Loucy (cell line): ENCODE measurements around the gene PRR7.

ENCODE experiments used
- H2AFZ ChIP-seq: fragments of 200-600 bp; sonication (generic); 2 replicates; pipeline ENCODE4 v1.6.0; 2016; ENCODE audit warnings: antibody characterized with exemption, mild to moderate bottlenecking, low read length, moderate library complexity
- H3F3A ChIP-seq: fragments of 200-600 bp; 2 replicates; pipeline ENCODE4 v1.6.0; 2016; ENCODE audit warnings: antibody characterized with exemption, low read depth, mild to moderate bottlenecking
- H3K27me3 ChIP-seq: fragments of 200-600 bp; sonication (generic); 2 replicates; pipeline ENCODE4 v1.6.1; 2014; ENCODE audit warnings: low read length, mild to moderate bottlenecking; ENCODE audit not compliant: insufficient read depth, poor library complexity, severe bottlenecking
- H3K36me3 ChIP-seq: fragments of 200-600 bp; sonication (generic); 2 replicates; pipeline ENCODE4 v1.6.1; 2016; ENCODE audit warnings: low read length; ENCODE audit not compliant: insufficient read depth
- H3K4me1 ChIP-seq: fragments of 200-600 bp; sonication (generic); 2 replicates; pipeline ENCODE4 v1.5.1; 2014; ENCODE audit warnings: low read length, mild to moderate bottlenecking; ENCODE audit not compliant: insufficient read depth, poor library complexity, severe bottlenecking
- H3K4me2 ChIP-seq: fragments of 200-600 bp; sonication (generic); 2 replicates; pipeline ENCODE4 v1.6.0; 2014; ENCODE audit warnings: antibody characterized with exemption, low read length, low read depth, mild to moderate bottlenecking; ENCODE audit not compliant: poor library complexity, severe bottlenecking
- H3K4me3 ChIP-seq: fragments of 200-600 bp; sonication (generic); 2 replicates; pipeline ENCODE4 v1.5.1; 2014; ENCODE audit warnings: low read length, mild to moderate bottlenecking, mixed read lengths; ENCODE audit not compliant: poor library complexity, severe bottlenecking
- H3K79me2 ChIP-seq: fragments of 200-600 bp; sonication (generic); 2 replicates; pipeline ENCODE4 v1.6.1; 2014; ENCODE audit warnings: low read length; ENCODE audit not compliant: insufficient read depth
- H3K9ac ChIP-seq: fragments of 200-600 bp; sonication (generic); 2 replicates; pipeline ENCODE4 v1.6.0; 2014; ENCODE audit warnings: mild to moderate bottlenecking, low read depth, low read length, moderate library complexity; ENCODE audit not compliant: poor library complexity, severe bottlenecking
- H3K9me2 ChIP-seq: fragments of 200-600 bp; sonication (generic); replicated peaks from 2 replicates; pipeline ENCODE4 v1.6.1; 2016; ENCODE audit warnings: low read depth, low read length, mixed read lengths
- H3K9me3 ChIP-seq: fragments of 200-600 bp; sonication (generic); 2 replicates; pipeline ENCODE4 v1.6.1; 2014; ENCODE audit warnings: mild to moderate bottlenecking, antibody characterized with exemption, low read length, low read depth; ENCODE audit not compliant: insufficient read depth
- H4K20me1 ChIP-seq: fragments of 200-600 bp; sonication (generic); 2 replicates; pipeline ENCODE4 v1.6.0; 2014; ENCODE audit warnings: antibody characterized with exemption, low read length, mild to moderate bottlenecking; ENCODE audit not compliant: insufficient read depth, poor library complexity, severe bottlenecking
- CTCF ChIP-seq: fragments of 200-600 bp; sonication (generic); conservative IDR thresholded peaks from 2 replicates; pipeline ENCODE4 v1.5.1; 2014; ENCODE audit warnings: mild to moderate bottlenecking, antibody characterized with exemption, low read length
- EZH2phosphoT487 ChIP-seq: fragments of 200-600 bp; IDR thresholded peaks from 2 replicates; pipeline ENCODE4 v1.6.1; 2018; ENCODE audit warnings: antibody characterized with exemption, mild to moderate bottlenecking, moderate library complexity, borderline replicate concordance

Gene PRR7

GRCh38 chr5:177443144-177443983 is 3.2 kb upstream of the PRR7 start:
- Histone ChIP-seq H3K36me3 (no peaks in the 10 kb centered on the region), H3K27me3 (no peaks in the 10 kb centered on the region), H3K9me2 (no peaks in the 10 kb centered on the region), H3K9me3 (no peaks in the 10 kb centered on the region), H3K79me2 (no peaks in the 10 kb centered on the region), H3K4me3 (no peak overlapping the region), H3K4me2 (no peak overlapping the region), H4K20me1 (no peaks in the 10 kb centered on the region), H3K9ac (no peak overlapping the region), H3F3A (no peaks in the 10 kb centered on the region), H2AFZ (no peak overlapping the region), H3K4me1 (no peaks in the 10 kb centered on the region)
- TF ChIP-seq EZH2phosphoT487 (no peak), CTCF (no peak)

- H3K4me2 ChIP-seq: no peak overlapping the region
- H4K20me1 ChIP-seq: no peaks in the 10 kb centered on the region
- H3K4me3 ChIP-seq: no peak overlapping the region
- no peaks in the 10 kb centered on the region for H3K9me2 ChIP-seq
- no peaks in the 10 kb centered on the region for H3K9me3 ChIP-seq
- H3K79me2 ChIP-seq: no peaks in the 10 kb centered on the region
- H3K9ac ChIP-seq: no peak overlapping the region
- no peaks in the 10 kb centered on the region for H3K36me3 ChIP-seq
- H3K4me1 ChIP-seq: no peaks in the 10 kb centered on the region
- no peak overlapping the region for H2AFZ ChIP-seq
- H3F3A ChIP-seq: no peaks in the 10 kb centered on the region
- no peaks in the 10 kb centered on the region for H3K27me3 ChIP-seq
- no peak for TF ChIP-seq CTCF
- TF ChIP-seq EZH2phosphoT487: no peak
These were observed 2.2 kb upstream of the PRR7 start for GRCh38 chr5:177444106-177445051.

GRCh38 chr5:177445052-177445916 is 1.3 kb upstream of the PRR7 start:
- no peaks in the 10 kb centered on the region for H3K9me3 ChIP-seq
- H3K27me3 ChIP-seq: no peaks in the 10 kb centered on the region
- H3K9me2 ChIP-seq: no peaks in the 10 kb centered on the region
- no peak for TF ChIP-seq EZH2phosphoT487
- no peak for TF ChIP-seq CTCF
- H4K20me1 ChIP-seq: no peaks in the 10 kb centered on the region
- H3F3A ChIP-seq: no peaks in the 10 kb centered on the region
- peak overlapping the region; percentile 80 for H3K4me2 ChIP-seq
- H3K79me2 ChIP-seq: no peaks in the 10 kb centered on the region
- no peaks in the 10 kb centered on the region for H3K4me1 ChIP-seq
- peak overlapping the region; percentile 67 for H3K9ac ChIP-seq
- no peak overlapping the region for H3K4me3 ChIP-seq
- H3K36me3 ChIP-seq: no peaks in the 10 kb centered on the region
- H2AFZ ChIP-seq: no peak overlapping the region
